Mucosa of stomach (tissue), 1 donor: Measurements from ENCODE around the gene ASMT.

ENCODE experiments used
- H3K27me3 ChIP-seq: one replicate; pipeline ENCODE4 v1.7.0; 2013; ENCODE audit warnings: mild to moderate bottlenecking, low read length; ENCODE audit not compliant: control insufficient read depth, insufficient read depth
- H3K36me3 ChIP-seq: one replicate; pipeline ENCODE4 v1.7.0; 2013; ENCODE audit warnings: low read length; ENCODE audit not compliant: control insufficient read depth, insufficient read depth
- H3K4me1 ChIP-seq: one replicate; pipeline ENCODE4 v1.7.0; 2013; ENCODE audit warnings: mild to moderate bottlenecking, low read length; ENCODE audit not compliant: control insufficient read depth, insufficient read depth
- H3K4me3 ChIP-seq: one replicate; pipeline ENCODE4 v1.7.0; 2013; ENCODE audit warnings: low read length
- H3K9ac ChIP-seq: one replicate; pipeline ENCODE4 v1.7.0; 2013; ENCODE audit warnings: mild to moderate bottlenecking, low read length, moderate library complexity
- H3K9me3 ChIP-seq: one replicate; pipeline ENCODE4 v1.7.0; 2013; ENCODE audit warnings: mild to moderate bottlenecking, low read length, moderate library complexity; ENCODE audit not compliant: control insufficient read depth
- donor health status: Pancreatic carcinoma.

The ASMT gene

GRCh38 chrX:1591102-1591862, 23.6 kb upstream of the ASMT start, which contains the start of gene AKAP17A:
Gene AKAP17A, plus strand, starts transcription at chrX:1591604. Its CDS starts 1,859 bp downstream, at chrX:1593463.
- Histone ChIP-seq H3K4me3 (peak within 1 kb of the TSS; percentile 77), H3K9ac (peak within 1 kb of the TSS; percentile 97), H3K4me1 (peaks cover 14% of the 10 kb centered on the region), H3K9me3 (no peaks in the 10 kb centered on the region), H3K36me3 (peaks cover 19% of the 10 kb centered on the region), H3K27me3 (no peaks in the 10 kb centered on the region)

GRCh38 chrX:1591863-1592469, 22.9 kb upstream of the ASMT start:
- H3K27me3 ChIP-seq: no peaks in the 10 kb centered on the region
- H3K4me3 ChIP-seq: peak overlapping the region; percentile 77
- H3K9me3 ChIP-seq: no peaks in the 10 kb centered on the region
- peaks cover 20% of the 10 kb centered on the region for H3K36me3 ChIP-seq
- H3K9ac ChIP-seq: peak overlapping the region; percentile 97
- H3K4me1 ChIP-seq: peaks cover 14% of the 10 kb centered on the region

GRCh38 chrX:1592470-1593142, 22.3 kb upstream of the ASMT start:
- Histone ChIP-seq H3K36me3 (peaks cover 26% of the 10 kb centered on the region), H3K9me3 (no peaks in the 10 kb centered on the region), H3K4me3 (peak overlapping the region; percentile 77), H3K4me1 (peaks cover 14% of the 10 kb centered on the region), H3K9ac (peak overlapping the region; percentile 97), H3K27me3 (no peaks in the 10 kb centered on the region)

GRCh38 chrX:1593286-1594271, 21.3 kb upstream of the ASMT start:
- Histone ChIP-seq H3K4me3 (peak overlapping the region; percentile 77), H3K36me3 (peaks cover 28% of the 10 kb centered on the region)

GRCh38 chrX:1595711-1596060, 19.2 kb upstream of the ASMT start:
- Histone ChIP-seq H3K9ac (no peak overlapping the region), H3K36me3 (peaks cover 28% of the 10 kb centered on the region)

More at GRCh38 chrX:1593286-1594271, 21.3 kb upstream of the ASMT start:
- peaks cover 14% of the 10 kb centered on the region for H3K4me1 ChIP-seq
- no peaks in the 10 kb centered on the region for H3K9me3 ChIP-seq
- H3K9ac ChIP-seq: peak overlapping the region; percentile 97
- H3K27me3 ChIP-seq: no peaks in the 10 kb centered on the region

GRCh38 chrX:1596676-1597344, 18.0 kb upstream of the ASMT start:
- Histone ChIP-seq H3K36me3 (peaks cover 28% of the 10 kb centered on the region), H3K4me3 (no peak overlapping the region), H3K9me3 (no peaks in the 10 kb centered on the region), H3K4me1 (peaks cover 14% of the 10 kb centered on the region), H3K9ac (no peak overlapping the region), H3K27me3 (no peaks in the 10 kb centered on the region)

More at GRCh38 chrX:1595711-1596060, 19.2 kb upstream of the ASMT start:
- Histone ChIP-seq H3K9me3 (no peaks in the 10 kb centered on the region), H3K27me3 (no peaks in the 10 kb centered on the region), H3K4me1 (peaks cover 14% of the 10 kb centered on the region), H3K4me3 (no peak overlapping the region)

- H3K9me3 ChIP-seq: no peaks in the 10 kb centered on the region
- H3K4me1 ChIP-seq: peaks cover 14% of the 10 kb centered on the region
- H3K9ac ChIP-seq: no peak overlapping the region
- H3K27me3 ChIP-seq: no peaks in the 10 kb centered on the region
- no peak overlapping the region for H3K4me3 ChIP-seq
- peaks cover 28% of the 10 kb centered on the region for H3K36me3 ChIP-seq
These were observed 17.4 kb upstream of the ASMT start for GRCh38 chrX:1597345-1598020.

GRCh38 chrX:1598021-1598875, 16.6 kb upstream of the ASMT start:
- Histone ChIP-seq H3K9me3 (no peaks in the 10 kb centered on the region), H3K36me3 (peaks cover 28% of the 10 kb centered on the region), H3K27me3 (no peaks in the 10 kb centered on the region), H3K4me3 (no peak overlapping the region), H3K4me1 (peaks cover 9% of the 10 kb centered on the region), H3K9ac (no peak overlapping the region)

GRCh38 chrX:1598876-1599790, 15.7 kb upstream of the ASMT start:
- H3K9me3 ChIP-seq: no peaks in the 10 kb centered on the region
- peaks cover 22% of the 10 kb centered on the region for H3K36me3 ChIP-seq
- no peak overlapping the region for H3K9ac ChIP-seq
- H3K27me3 ChIP-seq: no peaks in the 10 kb centered on the region
- H3K4me3 ChIP-seq: no peak overlapping the region
- peaks cover under 1% of the 10 kb centered on the region for H3K4me1 ChIP-seq
